ENCODE measurements around the gene BUB1.

DNA sequence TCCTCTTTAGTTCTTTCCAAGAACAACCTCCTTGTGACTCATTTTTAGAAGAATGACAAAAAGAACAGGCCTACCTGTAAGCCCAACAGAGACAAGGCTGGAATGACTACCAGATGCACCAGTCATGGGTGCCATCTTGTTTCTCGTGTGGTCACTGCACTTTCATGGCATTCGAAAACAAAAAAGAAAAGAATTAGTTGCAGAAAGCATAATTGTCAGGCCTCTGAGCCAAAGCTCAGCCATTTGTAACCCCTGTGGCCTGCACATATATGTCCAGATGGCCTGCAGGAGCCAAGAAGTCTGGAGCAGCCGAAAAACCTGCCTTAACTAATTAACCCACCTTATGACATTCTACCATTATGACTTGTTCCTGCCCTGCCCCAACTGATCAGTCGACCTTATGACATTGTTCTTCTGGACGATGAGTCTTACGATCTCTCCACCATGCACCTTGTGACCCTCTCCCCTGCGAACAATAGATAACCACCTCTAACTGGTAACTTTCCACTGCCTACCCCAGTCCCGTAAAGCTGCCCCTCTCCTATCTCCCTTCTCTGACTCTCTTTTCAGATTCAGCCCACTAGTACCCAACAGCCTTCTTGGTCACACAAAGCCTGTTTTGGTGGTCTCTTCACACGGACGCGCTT is 13.9 kb upstream of the BUB1 start:
- TF ChIP-seq HCFC1 (IDR thresholded peaks at IDR 0.05; ENCODE audit: low read depth, low read length) (no peak), ZBTB34 (CRISPR knock-in tag; IDR thresholded peaks at IDR 0.05) (no peak), TEAD4 (IDR thresholded peaks at IDR 0.05; ENCODE audit: low read length) (peak; percentile 60), TEAD4 (CRISPR knock-in tag; IDR thresholded peaks at IDR 0.05; ENCODE audit: borderline replicate concordance) (no peak), OTX1 (CRISPR knock-in tag; IDR thresholded peaks at IDR 0.05) (no peak), MAFK (IDR thresholded peaks at IDR 0.05; ENCODE audit: low read length) (no peak), TFAM (CRISPR knock-in tag; conservative IDR thresholded peaks at IDR 0.05) (no peak), SIN3A (IDR thresholded peaks at IDR 0.05; ENCODE audit: borderline replicate concordance in 2 of 2, control insufficient read depth in 1 of 2, low read depth in 2 of 2, low read length in 2 of 2) (no peak), POLR2AphosphoS5 (IDR thresholded peaks at IDR 0.05; ENCODE audit: control insufficient read depth, insufficient read depth, low read depth, low read length) (0 out of 2 replicates have a peak, but pooled peaks have one; percentile 40), JUN (IDR thresholded peaks at IDR 0.05; ENCODE audit: borderline replicate concordance, low read depth, low read length) (no peak), JUN (CRISPR knock-in tag; IDR thresholded peaks at IDR 0.05; ENCODE audit: borderline replicate concordance) (no peak), SMC3 (conservative IDR thresholded peaks at IDR 0.05; ENCODE audit: insufficient read depth, low read depth, low read length) (no peak), RFX5 (IDR thresholded peaks at IDR 0.05; ENCODE audit: low read depth, low read length) (no peak), MEIS2 (IDR thresholded peaks at IDR 0.05; ENCODE audit: partially characterized antibody) (no peak), SNIP1 (IDR thresholded peaks at IDR 0.05; ENCODE audit: low read depth) (no peak)
- TF ChIP-seq, protein P1, sequence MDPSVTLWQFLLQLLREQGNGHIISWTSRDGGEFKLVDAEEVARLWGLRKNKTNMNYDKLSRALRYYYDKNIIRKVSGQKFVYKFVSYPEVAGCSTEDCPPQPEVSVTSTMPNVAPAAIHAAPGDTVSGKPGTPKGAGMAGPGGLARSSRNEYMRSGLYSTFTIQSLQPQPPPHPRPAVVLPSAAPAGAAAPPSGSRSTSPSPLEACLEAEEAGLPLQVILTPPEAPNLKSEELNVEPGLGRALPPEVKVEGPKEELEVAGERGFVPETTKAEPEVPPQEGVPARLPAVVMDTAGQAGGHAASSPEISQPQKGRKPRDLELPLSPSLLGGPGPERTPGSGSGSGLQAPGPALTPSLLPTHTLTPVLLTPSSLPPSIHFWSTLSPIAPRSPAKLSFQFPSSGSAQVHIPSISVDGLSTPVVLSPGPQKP (CRISPR knock-in tag; IDR thresholded peaks at IDR 0.05), result no peak

Data from K562 (cell line).